Activated CD4-positive, CD25-positive, alpha-beta regulatory T cell treated with anti-CD3 and anti-CD28 coated beads, Interleukin-2, amount 50 U/mL, for 72 hours (primary cell): ENCODE data around the gene HSPBAP1.
"Not testable (repeated sequence)": the region's sequence is repeated elsewhere in the genome, so short reads cannot be mapped to it uniquely, and the experiment has no call there.

Experiments
- DNase-seq: peaks from one replicate; pipeline ENCODE4 v3.0.0; 2021

HSPBAP1 gene

DNA sequence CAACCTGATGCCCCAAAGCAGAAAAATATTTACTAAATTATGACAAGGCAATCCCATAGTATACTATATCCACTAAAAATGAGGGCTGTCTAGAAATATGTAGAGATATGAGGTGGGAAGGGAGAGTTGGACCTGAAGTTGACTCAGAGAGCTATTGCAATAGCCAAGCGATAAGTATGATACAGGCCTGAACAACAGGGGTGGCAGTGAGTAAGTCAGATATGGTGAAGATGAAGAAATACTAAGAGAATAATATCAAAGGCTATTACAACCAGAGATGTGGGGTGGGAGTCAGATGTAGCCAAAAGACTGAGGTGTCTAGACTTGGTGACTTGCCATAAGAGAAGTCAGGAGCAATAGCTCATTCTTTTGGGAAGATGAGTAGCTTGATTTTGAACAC, 9.2 kb downstream of the HSPBAP1 start:
- DNase-seq, result no peak

DNA sequence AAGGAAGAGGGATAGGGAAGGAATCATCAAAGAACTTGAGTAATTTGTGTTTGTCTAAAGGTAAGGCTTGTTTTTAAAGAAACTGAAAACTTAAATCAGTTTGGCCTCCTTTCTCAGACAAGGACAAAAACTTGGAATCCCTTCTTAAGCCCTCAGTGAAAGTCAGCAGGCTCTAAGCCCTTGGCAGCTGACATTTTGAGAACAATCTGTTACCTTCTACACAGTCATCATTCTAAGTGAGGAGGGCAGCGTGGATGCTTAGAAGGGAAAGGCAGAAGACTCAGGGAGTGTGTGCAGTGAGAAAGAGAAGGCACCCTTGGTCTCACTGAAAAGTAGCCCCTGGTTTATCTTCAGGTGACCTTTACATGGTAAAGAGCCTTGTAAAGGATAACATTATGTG, 10.8 kb downstream of the HSPBAP1 start:
- DNase-seq, result no peak

DNA sequence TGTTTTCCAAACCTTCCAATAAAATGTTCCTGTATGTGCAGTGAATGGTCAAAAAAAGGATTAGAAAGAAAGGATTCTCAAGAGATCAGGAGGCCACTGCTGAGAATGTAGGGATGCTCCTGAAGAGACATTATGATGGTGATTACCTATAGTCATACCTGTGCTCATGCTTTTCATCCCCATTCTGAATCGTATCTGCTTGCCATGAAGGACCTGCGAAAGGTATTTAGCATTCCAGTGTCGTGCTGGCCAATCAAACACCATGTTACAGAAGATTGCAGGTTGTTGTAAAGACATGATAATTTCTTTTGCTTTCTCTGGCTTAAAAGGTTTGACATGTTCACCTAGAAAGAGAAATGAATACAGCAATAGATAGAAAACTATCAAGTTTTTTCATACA, 16.1 kb downstream of the HSPBAP1 start:
- no peak for DNase-seq

DNA sequence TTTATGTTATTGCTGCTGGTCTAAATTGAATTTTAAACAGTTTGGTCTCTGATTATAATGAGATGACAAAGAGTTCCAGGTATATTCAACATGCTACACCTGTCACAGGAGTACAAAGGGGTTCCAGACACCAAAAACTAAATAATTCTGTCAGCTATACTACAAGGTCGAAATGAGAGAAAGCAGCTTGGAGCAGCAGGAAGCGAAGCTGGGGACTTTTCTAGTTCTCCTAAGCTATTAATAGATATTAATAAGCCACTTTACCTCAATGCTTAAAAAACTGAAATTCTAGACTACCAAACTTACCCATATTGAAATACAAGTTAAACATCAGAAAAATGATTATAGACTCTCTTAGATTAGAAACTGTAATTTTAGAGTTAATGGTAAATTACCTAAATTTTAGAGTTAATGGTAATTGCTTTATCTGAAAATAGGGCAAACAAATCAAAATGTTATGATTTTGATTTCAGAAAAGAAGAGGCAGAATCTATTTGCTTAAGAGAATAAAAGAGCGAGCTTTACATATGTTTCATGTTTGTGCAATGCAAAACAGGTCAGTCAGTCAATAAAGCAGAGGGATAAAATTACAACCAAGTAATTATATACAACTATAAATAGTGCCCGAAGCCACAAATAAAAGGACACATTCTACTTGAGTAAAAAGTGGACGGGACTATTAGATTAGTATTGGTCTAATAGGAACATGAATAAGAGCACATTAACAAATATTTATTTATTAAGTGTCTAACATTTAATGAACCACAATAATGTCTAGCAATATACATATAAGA, 16.8 kb downstream of the HSPBAP1 start:
- no peak for DNase-seq

DNA sequence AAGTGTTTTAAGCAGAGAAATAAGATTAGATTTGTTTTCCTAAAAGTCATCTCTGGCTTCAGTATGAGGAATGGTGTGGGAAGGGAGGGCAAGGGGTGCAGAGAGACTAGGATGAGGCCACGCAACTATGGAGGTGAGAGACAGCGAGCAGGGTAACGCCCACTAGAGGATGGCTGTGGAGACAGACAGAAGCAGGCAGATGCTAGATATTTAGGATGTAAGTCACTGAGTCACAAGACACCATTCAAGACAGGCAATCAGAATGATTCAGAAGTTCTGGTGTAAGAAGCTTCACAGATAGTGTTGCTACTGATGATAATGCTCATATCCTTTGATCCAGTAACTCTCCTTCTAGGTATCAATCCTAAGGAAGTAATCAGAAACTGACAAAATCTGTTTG, 19.1 kb downstream of the HSPBAP1 start:
- DNase-seq, result no peak

DNA sequence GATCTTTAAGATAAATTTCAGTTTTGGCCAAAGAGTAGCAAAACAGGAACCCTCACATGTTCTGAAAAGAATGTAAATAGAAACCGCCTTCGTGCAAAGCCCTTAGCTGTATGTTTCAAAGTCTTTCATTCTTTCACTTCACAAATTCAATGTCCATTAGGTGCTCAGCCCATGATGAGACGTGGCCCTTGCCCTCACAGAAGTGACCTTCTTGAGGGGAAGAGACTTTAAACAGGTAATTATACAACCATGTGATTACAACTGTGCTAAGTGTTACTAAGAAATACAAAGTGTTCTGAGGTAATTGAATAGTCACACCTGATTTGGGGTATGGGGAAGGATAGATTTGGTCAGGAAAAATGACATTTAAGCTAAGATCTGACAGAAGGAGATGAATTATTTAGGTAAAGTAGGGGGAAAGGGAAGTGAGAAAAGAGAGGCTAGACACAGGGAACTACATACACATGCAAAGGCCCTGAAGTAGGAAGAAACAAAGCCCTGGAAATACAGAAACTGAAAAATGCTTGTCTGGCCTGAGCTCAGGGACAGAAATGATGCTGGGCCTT, 19.6 kb downstream of the HSPBAP1 start:
- no peak for DNase-seq

DNA sequence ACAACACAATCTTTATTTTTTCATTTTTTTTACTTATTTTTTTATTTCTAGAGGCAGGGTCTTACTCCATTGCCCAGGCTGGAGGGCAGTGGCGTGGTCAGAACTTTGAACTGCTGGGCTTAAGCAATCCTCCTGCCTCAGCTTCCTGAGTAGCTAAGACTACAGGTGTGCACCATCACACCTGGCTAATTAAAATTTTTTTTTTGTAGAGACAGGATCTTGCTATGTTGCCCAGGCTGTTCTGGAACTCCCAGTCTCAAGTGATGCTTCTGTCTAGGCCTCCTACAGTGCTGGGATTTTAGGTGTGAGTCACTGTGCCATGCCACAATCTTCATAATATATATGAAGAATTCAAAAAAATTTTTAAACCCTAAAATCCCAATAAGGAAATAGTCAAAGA, 20.8 kb downstream of the HSPBAP1 start:
- DNase-seq, result no peak

DNA sequence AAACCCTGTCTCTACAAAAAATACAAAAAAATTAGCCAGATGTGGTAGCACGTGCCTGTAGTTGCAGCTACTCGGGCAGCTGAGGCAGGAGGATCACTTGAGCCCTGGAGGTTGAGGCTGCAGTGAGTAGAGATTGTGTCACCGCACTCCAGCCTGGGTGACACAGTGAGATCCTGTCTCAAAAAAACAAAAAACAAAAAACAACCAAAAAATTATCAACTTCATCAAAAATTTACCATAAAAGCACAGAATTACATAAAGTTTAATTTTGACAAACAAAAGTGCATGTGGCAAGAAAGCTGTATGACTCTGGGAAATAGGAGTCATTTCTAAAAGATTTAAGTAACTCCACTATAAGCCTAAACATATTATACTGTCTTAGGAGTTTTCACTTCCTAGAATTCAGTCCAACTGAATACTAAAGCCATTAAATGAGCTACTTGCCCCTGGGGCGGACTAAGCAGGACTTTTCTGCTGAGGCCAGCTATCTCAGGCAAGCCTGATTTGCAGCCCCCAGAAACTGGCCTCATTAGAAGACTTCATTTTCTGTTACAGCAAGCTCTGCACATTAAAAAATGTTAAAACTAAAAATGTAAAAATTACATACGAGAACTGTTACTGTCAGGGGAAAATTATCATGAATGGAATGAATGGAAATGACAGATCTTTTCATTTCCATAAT, 23.0 kb downstream of the HSPBAP1 start:
- no peak for DNase-seq

DNA sequence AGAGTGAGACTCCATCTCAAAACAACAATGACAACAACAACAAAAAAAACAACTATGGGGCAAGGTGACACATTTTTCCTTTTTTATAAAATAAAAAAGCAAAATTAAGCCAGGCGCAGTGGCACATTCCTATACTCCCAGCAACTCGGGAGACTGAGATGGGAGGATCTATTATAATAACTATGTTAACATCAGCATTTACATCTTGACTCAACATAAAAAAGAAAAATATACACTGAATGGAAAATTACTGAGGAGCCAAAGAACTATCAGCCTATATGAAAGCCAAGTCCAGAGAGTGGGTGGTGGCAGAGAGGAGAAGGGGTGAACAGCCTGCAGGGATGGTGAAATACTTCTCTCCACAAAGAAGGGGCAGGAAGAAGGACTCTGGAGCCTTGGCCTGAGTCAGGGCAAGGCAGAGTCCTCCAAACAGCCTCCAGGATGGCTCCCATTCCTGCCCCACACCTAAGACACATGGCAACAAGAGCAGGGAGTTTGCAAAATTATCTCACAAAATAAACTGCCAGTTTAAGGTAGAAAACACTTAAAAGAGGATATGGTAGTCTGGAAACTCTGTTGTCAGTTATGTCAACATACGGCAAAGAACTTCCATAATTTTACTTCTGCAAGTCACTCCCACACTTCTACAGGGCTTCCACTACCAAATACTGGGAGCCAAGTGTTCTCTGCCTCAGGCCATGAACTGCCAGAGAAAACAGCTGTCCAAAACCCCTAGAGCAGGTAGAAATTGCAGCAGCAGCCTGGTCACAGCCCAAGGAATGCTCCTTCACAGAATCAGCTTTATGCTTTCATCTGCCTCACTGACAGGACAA, 25.9 kb downstream of the HSPBAP1 start:
- DNase-seq, result no peak

DNA sequence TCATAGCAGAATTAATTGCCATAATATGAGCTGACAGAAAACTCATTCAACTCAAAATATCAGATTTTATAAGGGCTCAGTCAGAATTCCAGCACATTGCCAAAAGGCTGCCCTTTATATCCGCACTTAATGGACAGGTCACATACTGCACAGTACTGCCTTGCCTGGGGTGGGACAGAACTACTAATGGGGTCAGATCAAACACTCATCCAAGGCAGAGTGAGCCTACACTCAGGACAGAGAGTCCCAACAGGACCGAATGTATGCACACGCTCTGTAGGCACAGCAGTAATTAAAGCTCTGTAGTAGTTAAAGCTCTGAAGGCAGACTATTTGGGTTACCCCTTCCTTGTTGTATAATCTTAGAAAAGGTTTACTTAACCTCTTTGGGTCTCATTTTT, 27.2 kb downstream of the HSPBAP1 start:
- no peak for DNase-seq

DNA sequence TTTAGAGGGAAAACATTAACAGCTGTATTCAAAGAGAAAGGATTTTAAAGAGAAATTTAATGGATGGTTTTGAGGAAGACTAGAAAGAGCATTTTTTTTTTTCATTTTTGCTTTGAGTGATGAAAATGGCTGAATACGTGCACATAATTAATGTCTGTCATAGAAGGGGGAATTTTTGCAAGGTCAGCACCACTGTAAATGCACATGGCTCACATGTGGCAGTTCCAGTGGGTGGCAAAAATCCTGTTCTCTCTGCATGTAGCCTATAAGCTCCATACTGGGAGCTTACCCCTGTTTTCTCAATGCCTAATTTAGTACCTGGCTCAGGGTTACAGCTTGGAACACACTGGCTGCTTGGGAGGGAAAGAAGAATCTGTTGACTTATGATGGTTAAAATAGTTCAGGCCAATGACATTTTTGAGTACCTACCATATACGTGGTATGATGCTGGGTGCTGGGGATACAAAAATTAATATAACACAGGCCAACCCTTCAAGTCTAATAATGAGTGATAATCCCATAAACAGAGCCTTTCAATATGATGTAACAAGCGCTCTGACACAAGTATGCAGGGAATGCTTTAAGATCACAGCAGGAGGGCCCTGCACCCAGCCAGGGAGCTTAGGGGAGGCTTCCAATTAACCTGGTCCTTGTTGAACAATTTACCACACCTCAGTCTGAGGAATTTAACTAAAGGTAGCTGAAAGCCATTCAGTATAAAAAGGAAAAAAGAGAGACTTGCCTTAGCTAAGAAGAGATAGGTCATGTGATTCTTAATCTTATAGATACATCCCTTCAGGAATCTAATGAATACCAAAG, 33.0 kb downstream of the HSPBAP1 start:
- DNase-seq, result no peak

DNA sequence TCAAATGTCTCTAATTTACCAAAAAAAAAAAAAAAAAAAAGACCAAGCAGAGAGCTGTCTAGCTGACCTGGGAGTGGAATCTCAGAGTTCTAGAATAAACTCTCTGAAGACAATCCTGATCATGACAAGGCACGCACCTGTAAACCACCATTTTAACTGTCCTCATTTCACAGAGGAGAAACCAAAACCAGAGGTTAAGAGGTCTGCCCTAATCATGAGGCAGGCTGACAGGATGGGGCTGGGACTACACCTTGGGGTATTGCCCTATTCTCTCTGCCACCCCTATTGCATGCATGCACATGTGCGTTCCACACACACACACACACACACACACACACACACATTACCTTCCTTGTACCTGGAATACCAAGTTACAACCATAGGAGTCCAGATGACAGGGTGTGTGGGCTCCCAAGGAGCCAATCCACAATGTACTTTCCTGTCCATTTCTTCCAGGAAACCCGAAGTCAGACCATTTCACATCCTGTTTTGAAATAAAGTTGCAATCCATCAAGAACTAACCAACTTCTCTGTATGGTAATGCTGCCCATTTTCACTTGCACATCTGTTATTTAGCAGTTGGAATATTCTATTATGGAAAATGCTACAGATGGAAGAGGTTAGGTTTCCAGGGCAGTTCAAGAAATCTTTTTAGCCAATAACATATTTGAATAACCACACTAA, 34.6 kb downstream of the HSPBAP1 start:
- no peak for DNase-seq

DNA sequence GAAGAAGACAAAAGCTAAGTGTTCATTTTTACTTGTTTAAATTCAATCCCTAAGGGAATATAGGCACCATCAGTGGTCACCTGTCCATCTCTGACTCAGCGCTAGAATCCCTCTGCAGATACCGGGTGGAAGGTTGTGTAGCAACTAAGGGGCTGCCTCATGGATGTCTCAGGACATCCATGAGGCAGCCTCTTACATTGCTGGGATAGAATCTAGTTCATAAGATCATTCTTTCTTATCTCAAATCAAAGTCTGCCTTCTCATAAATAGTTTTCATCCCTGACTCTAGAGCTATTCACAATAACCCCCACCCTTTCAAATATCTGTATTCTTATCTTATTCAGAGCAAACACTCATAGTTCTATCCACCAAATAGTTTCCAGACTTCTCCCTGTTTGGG, 38.1 kb downstream of the HSPBAP1 start:
- DNase-seq, result no peak

DNA sequence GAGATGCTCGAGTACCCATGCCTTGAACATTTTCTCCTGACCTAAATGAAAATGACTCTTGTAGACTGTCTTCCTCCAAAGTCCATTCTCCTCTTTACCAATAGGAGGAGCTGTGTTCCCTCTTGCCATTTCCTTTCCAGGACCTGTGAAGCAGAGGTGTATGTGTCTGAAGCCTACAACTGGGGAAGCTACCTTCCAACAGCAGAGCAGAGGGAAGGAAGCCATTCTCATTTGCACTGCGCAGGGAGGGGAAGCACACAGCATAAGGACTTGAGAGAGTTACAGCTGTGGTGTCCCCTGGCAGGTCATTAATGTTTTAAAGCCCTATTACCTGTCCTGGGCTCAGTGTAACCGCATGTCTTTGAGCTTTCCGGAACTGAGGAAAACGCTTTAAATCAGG, 38.7 kb downstream of the HSPBAP1 start:
- DNase-seq, result no peak

DNA sequence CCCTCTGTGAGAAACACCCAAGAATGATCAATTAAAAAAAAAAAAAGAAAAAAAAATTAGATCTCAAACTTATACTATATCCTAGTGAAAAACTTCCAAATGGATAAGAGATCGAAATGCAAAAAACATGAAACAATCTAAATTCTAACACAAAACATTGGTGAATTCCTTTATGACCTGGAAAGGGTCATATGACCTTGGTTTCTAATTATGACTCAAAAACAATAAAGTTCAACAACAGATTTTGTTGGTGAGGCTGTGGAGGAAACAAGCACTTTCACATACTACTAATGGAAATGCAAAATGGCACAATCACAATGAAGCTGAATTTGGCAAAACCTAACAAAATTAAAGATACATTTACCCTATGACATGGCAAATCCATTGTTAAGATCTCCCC, 45.3 kb downstream of the HSPBAP1 start:
- DNase-seq, result no peak

DNA sequence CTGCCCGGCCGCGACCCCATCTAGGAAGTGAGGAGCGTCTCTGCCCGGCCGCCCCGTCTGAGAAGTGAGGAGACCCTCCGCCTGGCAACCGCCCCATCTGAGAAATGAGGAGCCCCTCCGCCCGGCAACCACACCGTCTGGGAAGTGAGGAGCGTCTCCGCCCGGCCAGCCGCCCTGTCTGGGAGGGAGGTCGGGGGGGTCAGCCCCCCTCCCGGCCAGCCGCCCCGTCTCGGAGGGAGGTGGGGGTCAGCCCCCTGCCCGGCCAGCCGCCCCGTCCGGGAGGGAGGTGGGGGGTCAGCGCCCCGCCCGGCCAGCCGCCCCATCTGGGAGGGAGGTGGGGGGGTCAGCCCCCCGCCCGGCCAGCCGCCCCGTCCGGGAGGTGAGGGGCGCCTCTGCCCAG, 46.3 kb downstream of the HSPBAP1 start:
- DNase-seq, result not testable (repeated sequence)

DNA sequence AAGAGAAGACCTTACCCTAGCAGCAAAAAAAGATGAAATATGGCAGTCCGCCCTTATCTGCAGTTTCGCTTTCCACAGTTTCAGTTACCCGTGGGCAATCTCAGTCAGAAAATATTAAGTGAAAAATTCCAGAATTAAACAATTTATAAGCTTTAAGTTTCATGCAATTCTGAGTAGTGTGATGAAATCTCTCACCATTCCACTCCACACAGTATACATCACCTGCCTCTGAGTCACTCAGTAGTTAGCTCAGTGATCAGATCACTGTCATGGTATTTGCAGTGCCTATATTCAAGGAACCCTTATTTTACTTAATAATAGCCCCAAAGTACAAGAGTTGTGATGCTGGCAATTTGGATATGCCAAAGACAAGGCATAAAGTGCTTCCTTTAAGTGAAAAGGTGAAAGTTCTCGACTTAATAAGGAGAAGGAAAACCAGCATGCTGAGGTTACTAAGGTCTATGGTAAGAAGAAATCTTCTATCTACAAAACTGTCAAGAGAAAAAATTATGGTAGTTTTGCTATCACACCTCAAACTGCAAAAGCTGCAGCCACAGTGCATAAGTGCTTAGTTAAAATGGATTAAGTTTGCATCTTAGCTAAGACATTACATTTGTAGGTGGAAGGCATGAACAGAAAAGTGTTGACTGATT, 48.1 kb downstream of the HSPBAP1 start:
- no peak for DNase-seq

DNA sequence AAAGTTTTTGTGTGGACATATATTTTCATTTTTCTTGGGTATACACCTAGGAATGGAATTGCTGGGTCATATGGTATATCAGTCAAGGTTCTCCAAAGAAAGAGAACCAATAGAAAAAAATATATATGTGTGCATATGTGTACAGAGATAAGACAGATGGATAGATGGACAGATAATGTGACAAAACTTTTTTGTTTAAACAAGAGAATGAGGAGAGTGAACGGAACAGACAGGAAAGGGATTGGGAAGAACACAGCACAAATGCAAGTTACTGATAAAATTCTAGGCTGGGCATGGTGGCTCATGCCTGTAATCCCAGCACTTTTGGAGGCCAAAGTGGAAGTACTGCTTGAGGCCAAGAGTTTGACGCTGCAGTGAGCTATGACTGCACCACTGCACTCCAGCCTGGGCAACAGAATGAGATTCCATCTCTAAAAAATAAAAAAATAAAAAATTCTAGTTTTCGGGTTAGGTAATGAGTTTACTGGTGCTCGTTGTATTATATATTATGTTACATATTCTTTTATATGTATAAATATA, 50.0 kb downstream of the HSPBAP1 start:
- no peak for DNase-seq

DNA sequence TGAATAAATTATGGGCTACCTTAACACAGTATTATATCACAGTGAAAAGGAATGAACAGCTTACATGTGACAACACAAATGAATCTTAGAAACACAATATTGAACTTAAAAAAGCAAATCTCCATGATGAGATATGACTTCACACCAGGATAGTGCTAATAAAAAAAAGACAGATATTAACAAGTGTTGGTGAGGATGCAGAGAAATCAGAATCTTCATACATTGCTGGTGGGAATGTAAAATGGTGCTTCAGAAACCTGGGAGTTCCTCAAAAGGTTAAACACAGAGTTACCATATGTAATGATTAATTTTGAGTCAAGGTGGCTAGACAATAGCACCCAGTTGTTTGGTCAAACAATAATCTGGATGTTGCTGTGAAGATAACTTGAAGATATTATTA, 51.4 kb downstream of the HSPBAP1 start:
- DNase-seq, result no peak

DNA sequence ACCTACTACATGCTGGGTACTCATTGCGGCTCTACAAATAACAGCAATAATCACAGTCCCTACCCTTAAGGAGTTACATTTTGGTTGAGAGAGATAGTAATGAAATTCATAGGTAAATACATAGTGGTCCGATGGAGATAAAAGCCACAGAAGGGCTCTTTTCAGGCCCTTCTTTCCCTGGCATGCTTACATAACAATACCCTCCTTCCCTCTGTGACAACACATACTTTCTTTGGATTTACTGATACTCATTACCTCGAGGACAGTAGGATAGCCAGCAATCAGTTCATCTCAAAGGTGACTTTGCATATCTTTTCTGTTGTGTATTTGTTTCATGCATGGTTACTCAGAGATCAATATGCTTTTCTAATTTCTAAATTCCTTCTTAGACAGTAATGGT, 54.5 kb downstream of the HSPBAP1 start:
- no peak for DNase-seq
